HG02885 (cell line): ENCODE measurements around the gene MICAL2.

Source experiments
- ATAC-seq: cut with Tn5 transposase; IDR thresholded peaks from one replicate; pipeline ENCODE4 v1.9.1; 2021; ENCODE audit warnings: mild to moderate bottlenecking; ENCODE audit not compliant: unreplicated experiment, poor library complexity

Gene MICAL2

DNA sequence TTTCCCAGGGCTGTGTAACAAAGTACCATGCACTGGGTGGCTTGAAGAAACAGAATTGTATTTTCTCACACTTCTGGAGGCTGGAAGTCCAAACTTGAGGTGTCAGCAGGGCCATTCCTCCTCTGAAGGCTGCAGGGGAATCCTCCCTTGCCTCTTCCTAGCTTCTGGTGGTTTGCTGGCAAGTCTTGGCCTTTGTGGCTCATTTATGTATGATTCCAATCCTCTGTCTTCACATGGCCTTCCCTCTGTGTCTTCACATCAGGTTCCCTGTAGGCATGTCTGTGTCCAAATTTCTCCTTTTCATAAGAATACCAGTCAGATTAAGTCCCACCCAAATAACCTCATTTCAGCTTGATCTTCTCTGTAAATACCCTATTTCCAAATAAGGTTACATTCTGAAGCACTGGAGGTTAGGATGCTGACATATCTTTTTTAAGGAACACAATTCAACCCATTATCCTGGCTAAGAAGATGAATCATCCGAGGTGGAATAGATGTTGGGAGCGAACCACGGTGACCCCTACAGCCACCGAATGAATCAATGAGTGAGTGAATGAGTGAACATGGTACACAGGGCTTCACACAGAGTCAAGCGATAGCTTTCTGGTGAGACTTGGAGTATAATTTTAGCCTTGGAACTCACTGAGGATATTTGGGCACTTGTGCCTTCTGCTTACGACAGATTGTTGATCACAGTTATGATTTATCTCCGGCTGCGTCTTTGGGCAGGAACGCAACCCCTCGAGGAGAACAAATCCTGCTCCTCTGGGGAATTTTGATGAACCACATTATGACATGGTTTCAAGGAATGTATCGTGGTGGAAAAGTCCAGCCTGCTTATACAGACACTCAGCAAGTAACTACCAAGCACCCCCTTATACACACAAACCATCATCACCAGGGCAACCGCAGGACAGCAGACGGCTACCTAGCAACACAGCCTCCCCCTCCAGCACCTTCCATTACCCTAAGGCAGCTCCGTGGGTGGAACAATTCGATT is 34.3 kb upstream of the MICAL2 start:
- no peak for ATAC-seq

DNA sequence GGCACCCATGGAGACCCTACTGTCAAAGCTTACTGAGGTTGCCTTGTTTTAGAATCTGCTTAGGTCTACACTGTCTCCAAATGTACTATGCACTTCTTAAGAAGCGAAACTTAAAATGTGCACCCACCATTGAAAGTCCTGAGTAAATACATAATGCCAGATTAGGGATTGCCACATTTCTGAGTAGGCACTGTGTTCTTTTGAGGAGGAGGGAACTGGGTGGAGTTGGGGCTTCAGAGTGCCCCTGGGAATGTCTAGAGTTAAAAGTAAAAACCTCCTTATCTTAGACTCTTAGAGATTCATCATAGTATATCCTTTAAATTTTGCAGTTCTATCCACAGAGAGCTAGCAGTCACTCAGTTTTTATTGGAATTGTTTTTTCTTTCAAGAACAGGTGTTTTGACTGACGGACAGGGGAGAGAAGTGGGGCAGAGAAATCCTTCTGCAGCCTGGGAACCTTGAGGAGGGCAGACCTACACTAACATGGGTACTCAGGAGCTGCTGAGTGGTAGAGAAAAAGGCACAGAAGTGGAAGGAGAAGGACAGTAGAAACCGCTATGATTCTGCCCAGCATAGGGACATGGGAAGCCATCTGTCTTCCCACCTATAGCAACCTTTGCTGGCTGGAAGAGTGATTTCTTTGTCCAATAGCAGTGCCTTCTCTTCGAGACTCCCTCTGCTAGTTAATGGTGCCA is 33.4 kb upstream of the MICAL2 start:
- no peak for ATAC-seq

DNA sequence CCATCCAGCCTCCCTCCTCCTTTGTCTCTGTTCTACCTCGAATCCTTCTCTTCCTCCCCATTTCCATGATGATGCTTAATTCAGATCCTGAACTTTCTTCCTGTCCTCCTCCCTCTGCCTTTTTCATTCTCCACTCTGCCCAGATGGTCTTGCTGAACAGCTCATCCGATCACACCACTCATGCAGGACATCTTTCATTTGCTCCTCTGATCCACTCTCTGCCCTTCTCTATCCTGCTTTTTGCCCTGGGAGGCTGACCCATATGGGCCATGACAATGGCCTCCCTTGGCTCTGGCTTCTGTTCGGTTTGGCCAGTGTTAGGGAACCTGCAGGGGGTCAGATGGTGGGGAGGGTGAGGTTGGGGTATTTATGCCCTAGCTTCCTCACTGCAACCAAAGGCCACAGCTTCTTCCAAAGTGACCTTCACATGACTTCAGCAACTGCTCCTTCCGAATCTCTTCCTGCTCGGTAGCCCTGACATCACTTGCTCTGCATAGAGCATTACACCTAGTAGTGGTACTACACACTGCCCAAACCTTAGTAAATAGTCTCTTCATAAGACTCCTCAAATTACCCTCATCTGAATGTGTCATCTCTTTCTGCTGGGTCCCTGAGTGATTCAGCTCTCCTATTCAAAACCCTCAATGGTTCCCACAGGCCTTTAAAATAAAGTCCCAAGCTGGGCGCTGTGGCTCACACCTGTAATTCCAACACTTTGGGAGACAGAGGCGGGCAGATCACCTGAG is 32.7 kb upstream of the MICAL2 start:
- ATAC-seq: no peak

DNA sequence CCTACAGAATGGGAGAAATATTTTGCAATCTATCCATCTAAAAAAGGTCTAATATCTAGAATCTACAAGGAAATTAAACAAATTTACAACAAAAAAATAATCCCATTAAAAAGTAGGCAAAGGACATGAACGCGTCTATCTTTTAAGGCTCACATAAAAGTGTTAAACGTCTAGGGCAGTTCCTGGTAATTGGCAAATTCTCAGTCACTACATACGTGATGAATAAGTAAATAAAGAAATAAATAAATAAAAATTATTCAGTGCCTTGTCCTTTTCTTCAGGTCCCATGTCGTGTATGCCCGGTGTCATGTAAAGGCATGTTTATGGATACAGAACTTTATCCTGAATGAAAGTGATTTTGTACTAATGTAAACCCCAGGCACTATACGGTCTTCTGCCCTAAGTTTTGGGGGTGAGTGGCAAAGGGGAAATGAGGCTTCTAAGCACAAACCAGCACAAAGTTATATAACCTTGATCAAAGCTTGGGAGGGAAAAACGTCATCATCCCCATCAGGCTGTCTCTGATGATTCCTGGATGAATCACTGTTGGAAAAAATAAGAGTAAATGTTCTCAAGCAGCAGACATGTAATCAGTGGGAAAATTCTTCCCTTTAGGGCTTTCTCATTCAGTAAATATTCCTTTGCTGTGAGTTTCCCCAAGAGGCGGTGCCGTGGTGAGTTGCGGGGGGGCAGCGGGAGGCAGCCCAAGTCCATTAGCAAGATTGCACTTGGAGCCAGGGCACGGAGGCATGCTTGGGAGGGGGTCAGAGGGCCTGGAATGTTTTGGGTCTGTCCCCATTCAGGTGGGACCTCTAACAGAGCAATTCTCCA is 30.4 kb upstream of the MICAL2 start:
- ATAC-seq: no peak

DNA sequence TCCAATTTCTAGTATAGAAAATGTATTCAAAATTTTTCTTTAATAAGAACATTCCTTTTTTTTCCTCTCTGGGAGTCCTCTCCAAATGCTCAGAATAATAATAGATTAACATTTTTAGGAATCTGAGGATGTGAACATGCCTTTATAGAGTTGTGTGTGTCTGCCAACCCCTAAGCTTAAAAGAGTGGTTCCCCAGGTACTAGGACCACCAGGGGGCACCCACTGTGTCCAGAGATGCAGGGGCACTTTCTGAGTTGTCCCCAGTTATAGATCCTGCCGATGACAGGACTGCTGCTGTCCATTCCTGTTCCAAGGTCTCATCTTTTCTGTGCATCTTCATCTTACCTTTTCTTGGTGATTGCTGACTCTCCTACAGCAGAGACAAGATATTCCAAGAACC is 27.0 kb upstream of the MICAL2 start:
- ATAC-seq: no peak

DNA sequence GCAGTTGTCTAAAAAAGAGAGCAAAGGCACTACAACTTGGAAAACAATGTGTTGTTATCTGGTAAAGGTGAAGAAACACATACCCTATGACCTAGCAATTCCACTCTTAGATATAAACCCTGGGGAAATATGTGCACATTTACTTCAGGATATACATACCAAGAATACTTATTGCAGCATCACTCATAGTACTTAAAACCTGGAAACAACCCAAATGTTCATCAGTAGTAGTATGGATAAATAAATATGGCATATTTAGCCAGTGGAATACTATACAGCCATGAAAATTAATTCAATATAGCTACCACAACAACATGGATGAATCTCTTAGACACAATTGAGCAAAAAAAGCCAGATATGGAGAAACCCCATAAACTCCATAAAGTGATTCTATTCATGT is 26.1 kb upstream of the MICAL2 start:
- no peak for ATAC-seq

DNA sequence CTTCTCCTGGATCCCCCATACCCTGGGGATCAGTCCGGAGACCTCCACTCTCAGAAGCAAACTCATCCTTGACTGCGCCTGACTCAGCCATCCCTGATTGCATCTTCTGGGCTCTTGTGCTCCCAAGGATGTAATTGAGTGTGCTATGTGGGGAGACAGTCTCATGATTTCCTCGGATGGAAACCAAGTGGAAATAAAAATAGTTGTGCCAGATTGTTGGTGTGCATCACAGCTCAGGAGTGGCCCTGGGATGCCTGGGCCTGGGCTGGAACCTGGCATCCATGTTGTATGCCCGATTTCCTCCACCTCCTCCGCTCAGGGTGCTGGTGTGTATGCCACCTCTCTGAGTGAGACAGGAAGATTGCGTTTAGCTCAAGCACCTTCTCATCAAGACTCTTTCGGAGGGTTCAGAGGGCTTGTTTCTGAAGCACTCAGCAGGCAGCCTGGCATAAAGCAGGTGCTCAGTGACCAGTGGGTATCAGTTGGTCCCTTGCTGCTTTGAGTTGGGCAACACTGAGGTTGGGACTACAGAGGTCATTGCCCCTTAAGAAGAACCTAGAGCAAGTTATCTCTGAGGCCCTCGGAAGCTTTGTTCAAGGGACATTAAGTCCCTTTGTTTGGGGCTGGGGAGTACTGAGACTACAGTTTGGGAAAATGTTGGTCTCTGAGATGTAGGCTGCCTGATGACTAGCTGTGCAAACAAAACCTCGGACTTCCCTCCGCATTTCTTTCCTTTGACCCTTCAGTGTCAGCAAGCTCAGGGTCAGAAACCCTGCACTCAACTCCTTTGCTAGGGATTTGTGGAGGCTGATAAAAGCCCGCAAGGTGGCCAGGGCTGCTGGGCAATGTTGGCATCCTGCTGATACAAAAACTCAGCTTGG is 24.8 kb upstream of the MICAL2 start:
- ATAC-seq: no peak

DNA sequence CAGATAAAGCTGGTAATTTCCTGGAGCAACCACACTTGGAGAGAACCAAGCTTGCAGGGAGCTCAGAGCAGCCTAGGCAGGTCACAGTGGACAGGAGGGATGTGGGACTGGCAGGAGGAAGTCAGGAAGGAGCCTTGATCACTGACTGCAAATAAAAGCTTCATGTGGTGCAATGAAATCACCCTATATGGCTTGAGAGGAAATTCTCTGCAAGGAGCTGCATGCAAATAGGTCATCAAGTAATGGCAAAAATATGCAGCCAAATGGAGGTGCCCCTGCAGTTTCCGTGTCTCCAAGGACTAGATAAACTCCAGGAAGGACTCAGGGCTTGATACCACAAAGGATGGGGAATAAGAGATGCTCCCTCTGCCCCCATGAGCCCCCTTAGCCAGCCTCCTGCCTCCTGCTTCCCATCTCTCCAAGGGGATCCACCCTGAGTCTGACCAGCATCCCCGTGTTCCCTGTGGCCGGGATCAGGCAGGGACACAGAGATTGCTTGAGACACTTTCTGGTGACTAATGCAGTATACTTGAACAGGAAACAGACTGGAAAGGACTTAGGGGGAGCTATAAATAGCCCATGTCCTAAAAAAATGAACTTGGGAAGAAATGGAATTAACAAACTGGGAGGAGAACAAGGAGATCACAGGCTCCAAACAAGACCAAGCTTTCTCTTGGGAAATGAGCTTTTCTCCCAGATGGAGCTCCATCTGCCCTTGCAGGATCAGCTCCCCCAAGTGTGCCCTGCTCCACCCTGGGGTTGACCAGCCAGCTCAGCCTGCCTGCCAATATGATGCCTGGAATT is 23.9 kb upstream of the MICAL2 start:
- ATAC-seq: no peak

DNA sequence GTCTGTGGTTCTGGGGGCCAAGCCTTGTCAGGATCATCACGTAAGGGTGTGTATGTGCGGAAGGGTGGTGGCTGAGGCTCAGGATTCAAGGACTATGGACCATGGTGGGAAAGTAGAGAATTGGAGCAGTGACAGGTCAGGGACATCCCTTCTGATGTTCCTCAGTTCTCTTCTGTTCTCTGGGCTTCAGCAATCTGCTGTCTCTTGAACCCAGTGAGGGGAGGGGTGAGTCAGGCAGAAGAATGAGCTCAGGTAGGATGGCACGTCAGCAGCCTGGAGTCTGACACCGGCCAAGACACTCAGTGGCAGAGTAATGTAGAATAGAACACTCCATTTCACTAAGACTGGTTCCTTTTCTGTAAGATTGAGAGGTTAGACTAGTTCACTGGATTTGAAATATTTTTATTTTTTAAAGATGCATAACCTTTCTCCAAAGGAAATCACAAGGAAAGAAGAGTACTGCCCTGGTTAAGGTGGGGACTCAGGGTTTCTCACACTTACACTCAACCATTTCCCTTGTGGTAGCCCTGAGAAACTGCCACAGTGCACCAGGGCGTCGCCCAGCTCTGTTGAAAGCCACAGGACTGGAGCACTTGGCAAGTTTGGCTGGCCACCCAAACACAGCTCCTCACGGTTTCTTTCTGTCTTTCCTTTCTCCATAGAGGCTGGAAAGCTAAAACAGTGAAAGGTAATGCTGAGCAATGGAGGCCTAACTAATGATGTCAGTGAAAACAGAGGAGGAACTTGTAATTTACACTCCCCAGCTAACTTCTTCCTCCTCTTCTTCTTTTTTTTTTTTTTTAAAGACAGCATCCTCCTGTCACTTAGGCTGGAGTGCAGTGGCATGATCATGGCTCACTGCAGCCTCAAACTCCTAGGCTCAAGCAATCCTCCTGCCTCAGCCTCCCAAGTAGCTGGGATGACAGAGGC is 23.1 kb upstream of the MICAL2 start:
- no peak for ATAC-seq

DNA sequence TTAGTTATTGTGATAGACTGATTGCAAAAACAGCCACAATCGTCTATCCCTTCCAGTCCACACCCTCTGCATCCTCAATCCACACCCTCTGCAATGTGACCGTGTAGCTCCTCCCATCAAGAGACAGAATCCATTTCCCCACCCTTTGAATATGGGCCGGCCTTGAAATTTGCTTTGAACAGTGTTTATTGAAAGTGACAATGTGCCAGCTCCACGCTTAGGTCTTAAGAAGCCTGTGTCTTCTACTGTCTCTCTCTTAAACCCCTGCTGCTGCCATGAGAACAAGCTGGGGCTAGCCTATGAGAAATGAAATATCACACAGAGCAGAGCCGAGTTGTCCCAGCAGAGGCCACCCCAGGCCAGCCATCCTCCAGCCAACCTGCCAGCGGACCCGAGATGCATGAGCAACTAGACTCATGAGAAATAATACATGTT is 22.3 kb upstream of the MICAL2 start:
- no peak for ATAC-seq

DNA sequence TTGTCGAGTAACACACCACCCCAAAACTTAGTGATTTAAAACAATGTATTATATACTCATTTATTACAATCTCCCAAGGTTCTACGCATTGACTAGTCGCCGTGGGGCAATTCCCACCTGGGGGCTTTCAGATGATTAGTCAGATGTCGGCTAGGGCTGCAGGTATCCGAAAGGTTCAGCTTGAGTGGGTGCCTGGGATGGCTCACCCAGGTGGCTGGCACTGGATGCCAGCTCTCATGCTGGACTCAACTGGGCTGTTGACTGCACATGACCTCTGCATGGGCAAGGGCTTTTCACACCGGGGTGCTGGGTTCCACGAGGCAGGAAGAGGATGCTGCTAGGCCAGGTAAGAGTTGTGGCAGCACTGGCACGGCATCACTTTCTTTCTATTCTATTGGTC is 21.9 kb upstream of the MICAL2 start:
- ATAC-seq: no peak

DNA sequence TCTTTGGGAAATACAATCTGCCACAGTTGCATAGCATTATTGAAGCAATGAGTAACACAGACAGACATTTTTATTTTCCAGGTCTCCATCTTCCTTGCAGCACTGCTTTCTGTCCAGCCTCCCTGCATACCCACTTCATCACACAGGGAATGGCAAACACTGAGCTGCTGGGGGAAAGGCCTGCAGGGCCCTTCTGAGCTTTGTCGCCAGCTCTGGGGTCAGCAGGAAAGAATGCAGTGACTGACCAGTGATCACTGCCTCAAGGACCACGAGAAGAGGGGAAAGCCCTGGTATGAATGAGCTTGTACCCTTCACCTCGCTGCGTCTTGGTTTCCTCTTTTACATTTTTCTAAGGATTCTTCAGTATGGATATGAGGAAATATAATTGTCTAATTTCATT is 21.3 kb upstream of the MICAL2 start:
- ATAC-seq: no peak

DNA sequence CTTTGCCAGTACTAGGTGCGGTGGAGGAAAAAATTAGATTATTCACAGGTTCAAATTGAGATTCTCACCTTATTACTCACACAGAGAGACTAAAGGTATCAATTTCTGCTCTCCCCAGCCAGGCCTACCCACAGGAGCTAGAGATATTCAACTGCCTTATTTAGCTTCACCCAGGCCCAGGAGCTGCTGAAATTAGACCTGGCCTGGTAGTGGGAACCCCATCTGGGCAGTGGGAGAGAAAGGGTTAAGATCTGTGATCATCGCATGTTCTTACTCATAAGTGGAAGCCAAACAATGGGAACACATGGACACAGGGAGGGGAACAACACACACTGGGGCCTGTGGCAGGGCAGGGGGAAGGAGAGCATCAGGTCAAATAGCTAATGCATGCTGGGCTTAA is 20.9 kb upstream of the MICAL2 start:
- ATAC-seq: no peak

DNA sequence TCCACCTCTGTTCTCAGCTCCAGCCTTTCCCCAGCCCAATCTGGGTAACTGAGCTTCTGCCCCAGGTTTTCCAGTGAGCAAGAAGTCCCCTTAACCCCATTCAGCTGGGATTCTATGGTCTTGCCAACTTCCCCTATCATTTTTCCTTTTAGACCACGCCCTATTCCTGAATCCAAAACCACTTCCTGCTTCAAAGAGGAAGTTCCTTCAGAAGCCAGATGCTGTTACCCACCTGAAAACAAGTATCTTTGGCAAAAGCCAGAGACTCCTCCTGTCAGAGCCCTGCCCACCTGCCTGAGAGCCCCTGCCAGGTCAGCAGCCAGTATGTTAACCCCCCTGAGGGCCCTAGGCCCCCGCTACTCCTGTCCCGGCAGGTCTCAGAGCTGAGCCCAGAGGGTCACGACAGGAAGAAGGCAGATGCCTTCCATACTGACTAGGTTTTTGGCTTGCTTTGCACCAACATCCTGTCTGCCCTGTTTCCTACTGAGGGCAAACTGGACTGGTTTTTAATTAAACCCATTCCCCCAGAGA is 20.3 kb upstream of the MICAL2 start:
- ATAC-seq: no peak

DNA sequence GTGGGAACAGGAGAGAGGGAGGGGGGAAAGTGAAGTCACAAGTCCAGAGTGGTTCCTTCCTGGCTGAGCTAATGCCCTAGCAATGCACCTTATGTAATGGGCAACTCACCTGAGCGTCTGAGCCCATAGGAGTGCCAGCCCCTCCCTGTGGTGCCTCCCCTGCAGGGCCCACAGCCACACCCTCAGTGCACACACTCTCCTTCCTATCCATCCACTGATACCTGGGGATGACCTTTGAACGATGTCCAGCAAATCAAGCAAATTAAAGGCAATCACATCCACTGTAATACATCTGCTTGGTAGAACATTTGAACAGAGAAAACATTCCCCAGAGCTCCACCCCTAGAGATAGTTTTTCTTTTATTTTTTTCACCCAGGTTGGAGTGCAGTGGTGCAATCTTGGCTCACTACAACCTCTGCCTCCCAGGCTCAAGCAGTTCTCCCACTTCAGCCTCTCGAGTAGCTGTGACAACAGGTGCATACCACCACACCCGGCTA is 19.6 kb upstream of the MICAL2 start:
- ATAC-seq: no peak

DNA sequence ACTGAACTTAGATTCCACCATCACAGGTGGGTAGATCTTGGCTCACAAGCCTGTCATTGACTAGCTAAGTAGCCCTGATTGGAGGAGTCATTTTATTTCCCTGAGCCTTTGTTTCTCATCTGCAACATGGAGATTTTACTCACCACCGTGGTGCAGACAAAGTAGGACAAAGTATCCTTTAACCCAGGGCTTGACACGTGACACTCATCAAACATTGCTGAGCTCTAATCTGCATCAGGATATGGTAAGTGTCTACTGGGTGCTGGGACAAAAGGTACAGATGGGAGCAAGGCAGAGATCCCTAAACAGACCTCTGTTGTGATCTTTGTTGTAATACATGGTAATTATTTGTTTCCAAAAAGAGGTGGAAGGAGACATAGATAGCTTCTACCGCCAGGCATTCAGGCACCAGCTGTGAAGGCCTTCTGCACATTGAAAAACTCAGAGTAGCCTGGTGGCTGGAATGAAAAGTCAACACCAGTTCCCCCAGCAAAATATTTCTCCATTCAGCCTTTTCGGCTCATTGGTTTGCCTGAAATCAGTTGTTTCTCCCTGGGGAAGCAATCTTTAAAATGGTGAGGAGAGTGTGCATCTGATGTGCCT is 18.3 kb upstream of the MICAL2 start:
- no peak for ATAC-seq
